NCI-H1436 treated with DMSO at 0.1 percent for 48 hours (cell line): ENCODE data around the gene NR6A1.

Experiments
- DNase-seq: peaks from one replicate; lab custom pipeline; 2025; lab: John Stamatoyannopoulos, UW

Gene NR6A1

DNA sequence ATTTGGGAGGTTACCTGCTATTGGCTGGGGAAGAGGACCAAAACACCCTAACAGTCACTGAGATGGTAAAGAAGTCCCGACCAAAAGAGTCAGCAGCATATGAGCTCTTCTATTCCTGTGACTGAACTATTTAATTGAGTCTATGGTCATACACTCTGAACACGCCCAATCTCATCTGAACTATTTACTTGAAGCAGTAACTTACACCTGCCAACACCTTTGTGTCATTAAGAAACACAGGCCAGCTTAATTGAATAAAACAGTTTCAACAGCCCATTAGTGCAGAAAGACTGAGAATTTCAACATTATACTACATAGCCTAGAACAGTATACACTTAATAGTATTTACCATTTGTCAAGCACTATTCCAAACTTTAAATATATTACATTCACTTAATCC is 47.8 kb downstream of the NR6A1 start:
- no peak for DNase-seq

DNA sequence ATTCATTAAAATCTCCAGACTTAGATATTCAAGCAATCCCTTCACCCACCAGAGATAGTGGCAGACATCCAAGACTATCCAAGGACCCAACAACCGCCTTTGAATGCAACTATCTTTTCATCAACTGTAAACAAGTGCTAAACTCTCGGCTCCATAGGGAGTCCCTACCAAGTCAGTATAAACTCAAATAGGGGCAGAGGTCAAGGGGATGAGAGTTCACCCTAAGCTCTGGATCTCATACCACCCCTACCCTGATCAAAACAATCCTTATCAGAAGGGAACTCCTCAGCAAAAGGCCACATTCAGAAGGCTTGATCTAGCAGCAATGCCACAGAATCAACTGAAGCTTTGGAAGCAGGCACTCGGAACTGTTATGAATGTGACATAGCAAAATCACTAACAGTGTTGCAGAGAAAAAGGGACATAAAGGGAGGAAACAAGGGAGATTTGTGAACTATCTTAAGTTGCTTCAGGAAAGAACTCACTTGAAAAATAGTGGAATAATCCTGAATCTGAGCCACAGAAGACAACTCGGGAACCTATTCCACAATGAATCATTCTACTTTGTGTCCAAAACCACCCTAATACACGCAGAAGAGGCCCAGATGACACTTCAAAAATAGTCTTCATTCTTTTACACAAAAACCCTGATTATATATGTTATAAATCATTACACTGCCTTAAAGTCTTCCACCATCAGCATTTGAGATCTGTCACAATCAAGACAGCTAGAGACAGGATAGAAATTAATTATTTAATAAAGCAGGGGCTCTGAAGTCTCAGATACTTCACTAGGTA is 49.8 kb downstream of the NR6A1 start:
- no peak for DNase-seq

DNA sequence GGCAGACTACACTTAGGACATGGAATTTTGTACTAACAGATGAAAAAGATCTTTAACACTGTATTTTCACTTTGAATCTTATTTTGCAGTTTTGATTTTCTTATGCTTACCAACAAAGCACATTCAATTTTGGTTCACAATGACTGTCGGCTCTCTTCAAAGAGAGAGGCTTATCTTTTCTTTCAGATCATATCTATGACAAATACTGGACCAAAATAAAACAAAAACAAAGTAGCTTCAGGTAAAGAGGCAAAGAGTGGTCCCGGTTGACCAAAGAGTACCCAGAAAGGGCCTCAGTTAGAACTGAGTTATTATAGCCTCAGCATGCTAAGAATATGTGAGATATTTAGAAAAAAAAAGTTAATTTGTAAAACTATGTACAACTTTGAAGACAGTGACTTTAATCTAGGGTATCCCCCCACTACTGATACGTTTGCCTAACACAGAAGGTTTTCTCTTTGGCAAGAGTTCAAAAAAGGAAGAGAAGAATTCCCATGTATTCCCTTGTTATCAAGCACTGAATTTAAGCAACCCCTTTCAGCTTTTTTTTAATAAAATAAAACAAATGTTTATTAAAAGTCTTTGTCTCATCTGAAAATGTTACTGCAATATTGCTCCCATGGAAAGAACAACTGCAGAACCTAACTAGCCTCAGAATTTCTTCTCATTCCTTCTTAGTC is 50.5 kb downstream of the NR6A1 start:
- no peak for DNase-seq

DNA sequence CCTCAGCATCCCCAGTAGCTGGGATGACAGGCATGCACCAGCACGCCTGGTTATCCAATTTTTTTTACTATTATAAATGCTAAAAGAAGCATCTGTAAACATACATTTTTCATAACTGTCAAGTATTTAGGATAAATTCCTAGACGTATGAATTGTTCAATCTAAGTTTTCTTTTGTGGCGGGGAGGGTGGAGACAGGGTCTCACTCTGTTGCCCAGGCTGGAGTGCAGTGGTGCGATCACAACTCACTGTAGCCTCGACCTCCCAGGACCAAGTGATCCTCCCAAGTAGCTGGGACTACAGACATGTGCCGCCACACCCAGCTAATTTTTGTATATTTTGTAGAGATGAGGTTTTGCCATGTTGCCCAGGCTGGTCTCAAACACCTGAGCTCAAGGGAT is 52.2 kb downstream of the NR6A1 start:
- DNase-seq, result no peak

DNA sequence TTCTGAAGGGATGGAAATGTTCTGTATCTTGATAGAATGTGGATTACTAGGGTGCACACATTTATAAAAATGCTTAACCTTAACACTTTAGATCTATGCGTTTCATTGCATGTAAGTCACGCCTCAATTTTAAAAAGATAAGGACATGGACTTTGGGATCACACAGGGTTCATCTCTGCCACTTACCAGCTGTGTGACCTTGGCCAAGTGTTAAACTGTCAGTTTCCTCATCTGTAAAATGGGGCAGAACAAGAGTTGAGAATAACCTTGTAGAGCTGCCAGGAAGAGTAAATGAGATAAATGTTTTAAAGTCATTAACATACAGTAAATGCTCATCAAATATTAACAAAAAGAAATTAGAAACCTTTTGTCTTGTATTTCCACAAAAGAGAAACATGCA is 53.5 kb downstream of the NR6A1 start:
- DNase-seq, result no peak

DNA sequence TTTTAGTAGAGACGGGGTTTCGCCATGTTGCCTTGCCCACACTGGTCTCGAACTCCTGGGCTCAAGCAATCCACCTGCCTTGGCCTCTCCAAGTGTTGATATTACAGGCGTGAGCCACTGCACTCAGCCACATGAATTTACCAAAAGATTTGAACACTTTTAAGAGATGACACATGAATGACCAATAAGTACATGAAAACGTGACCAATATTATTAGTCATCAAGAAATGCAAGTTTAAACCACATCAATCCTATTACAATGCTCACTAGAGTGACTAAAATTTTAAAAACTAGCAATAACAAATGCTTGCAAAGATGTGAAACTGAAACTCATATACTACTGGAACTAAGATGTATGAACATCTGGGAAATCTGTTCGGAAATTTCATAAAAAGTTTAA is 54.3 kb downstream of the NR6A1 start:
- no peak for DNase-seq

DNA sequence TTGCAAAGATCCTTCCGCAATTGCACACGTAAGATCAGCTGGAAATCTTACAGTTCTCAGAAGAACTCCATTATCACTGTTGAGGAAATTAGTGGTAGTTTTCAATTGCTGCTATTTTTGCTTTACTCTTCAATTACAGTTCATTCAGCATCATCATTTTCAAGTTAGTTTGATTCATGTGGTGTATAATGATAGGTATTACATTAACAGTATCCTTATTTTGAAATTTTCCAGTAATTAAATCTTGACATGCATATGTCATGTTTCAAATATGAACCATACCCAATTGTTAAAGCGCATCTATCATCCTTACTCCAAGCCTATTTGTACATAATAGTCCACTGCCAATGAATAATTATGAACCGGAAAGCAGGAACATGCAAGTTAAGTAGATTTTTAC is 60.3 kb downstream of the NR6A1 start:
- DNase-seq, result no peak

DNA sequence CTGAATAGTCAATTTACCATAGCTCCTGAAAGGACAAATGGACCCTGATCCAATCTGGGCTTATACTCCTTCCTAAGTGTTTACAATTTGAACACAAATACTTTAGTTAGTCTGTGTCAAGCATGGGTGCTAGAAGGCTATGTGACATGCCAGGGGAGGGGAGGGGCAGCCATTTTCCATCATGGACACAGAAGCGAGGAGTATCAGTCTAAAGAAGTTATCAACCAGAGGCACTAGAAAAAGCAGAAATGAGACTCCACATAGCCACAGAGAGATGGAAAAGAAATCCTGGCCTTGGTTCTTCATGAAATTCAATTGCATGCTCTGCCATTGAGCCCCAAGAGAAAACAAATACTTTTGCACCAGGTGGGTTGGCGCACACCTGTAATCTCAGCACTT is 61.8 kb downstream of the NR6A1 start:
- no peak for DNase-seq

DNA sequence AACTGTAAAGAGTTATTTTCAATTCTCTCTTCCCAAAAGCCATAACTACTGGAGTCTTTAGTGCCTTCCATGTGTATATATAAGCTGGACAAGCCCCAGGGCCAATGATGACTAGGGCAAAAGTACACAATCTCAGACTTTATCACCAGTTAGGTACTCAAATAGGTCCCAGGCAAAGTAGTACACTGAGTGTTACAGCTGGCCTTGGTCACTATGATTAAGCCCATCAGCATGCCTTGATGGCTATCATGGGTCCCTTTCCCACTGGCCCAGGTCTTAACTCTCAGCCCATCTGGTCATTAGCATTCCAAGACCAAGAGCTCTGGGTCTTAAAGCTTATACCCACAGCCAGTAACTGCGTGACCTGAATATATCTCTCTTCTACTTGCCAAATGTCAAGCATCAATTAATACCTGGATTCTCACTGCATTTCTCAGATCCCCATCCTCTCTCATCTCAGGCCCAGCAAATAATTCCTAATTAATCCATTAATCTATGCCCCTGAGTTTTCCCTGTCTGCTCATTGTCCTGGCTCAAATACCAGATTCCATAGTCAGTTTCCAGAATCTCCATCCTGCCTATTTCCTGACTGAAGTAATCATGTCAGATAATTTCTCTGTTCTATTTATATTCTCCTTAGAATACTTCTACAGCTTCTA is 62.3 kb downstream of the NR6A1 start:
- no peak for DNase-seq

DNA sequence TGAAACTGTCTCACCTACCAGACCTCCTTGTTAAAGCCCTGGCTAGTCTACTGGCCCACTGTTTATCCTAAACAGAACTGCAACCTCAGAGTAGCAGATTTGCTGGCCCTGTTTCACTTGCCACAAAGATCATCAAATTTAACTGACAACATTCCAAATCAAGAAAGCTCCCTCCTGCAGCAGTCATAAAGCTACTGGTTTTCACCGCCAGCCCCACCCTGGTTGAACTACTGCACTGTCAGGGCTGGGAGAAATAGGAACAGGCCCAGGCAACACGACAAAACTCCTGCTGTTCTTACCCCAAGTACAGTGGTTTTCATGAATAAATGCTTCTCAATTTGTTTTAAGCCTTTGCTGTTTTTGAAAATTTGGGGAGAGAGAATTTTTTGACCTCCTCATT is 63.0 kb downstream of the NR6A1 start:
- DNase-seq, result no peak

DNA sequence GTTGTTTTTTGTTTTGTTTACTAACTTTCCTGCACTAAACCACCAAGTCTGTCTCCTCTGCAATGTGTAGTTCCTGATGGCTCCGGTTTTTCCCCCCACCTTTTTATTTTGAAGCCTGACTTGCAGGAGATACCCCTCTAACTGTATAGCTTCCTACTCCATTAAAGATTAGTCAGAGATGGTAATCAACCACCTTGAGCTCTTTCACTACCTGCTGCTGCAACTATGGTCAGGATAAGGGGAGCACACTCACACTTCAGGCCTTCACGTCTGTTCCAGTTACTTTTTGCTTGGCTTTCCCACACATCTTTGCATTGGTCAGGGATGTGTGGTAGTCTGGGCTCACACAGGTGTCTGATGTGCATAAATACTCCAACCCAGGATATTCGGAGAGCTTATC is 63.4 kb downstream of the NR6A1 start:
- DNase-seq, result no peak

DNA sequence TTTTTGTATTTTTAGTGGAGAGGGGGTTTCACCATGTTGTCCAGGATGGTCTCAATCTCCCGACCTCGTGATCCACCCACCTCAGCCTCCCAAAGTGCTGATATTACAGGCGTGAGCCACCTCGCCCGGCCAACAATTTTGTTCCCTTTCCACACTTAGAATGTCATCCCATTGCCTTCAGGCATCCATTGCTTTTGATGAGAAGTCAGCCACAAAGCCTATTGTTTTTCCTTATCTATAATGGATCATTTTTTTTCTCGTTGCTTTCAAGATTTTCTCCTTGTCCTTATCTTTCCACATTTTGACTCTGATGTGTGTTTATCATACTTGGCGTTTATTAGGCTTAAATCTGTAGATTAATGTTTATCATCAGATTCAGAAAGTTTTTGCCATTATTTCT is 64.4 kb downstream of the NR6A1 start:
- DNase-seq, result no peak

DNA sequence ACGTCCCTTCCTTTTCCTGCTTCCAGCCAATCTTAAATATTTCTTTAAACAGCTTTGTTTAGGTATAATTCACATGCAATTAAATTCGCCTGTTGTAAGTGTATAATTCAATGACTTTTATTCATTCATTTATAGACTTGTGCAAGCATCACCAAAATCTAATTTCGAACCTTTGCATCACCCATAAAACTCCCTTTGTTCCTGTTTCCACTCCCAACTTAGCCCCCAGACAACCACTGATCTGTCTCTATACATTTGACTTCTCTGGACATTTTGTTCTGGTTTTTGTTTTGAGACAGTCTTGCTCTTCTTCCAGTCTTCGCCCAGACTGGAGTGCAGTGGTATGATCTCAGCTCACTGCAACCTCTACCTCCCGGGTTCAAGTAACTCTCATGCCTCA is 71.5 kb downstream of the NR6A1 start:
- no peak for DNase-seq

DNA sequence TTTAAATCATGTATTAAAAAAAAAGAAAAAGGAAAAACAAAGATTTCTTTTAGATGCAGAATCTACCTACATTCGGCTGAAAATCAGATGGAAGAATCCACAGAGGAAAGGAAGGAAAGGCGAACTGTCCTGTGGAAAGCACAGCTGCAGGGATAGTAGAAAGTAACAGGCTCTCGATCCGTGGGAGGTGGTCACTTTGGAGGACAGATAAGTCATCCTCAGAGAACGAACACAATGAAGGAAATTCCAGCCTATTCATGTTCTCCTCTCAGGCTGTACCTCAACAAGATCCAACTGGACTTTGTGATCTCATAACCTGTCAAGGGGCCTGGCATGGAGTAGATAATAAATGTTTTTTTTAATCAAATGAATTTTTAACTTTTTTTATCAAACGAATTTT is 72.8 kb downstream of the NR6A1 start:
- no peak for DNase-seq

DNA sequence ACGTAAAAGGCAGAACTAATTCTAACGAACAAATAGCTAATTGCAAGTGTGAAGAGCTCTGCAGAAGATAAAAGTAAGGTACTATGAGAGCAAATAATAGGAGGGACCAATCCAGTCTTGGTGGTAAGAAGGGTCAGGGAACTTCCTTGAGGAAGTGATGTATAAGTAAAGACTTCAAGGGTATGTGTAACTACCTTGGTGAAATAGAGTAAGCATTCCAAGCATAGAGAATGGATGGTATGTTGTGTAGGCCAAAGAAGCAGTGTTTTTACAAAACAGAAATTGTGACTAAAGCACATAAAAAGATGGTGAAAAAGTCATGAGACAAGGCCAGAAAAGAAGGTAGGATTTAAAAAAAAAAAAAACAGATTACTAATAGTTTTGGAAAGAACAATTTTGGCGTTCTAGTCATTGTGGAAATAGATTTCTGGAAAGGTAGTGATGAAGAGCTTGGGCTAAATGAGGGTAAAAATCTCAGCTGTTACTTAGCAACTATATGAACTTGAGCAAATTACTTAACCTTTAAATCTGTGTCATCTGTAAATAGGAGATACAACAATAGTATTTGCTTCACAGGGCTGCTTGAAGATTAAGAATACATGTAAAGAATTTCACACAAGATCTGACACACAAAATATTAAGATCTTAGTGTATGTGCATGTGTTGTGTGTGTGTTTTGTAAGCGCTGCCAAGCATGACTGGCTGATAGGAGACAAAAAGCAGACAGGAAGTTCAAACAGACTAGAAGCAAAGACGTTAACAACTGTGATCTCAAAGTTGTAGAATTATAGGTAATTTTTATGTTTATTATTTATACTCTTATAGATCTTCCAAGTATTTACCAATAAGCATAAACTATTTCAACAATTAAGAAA is 73.5 kb downstream of the NR6A1 start:
- no peak for DNase-seq

DNA sequence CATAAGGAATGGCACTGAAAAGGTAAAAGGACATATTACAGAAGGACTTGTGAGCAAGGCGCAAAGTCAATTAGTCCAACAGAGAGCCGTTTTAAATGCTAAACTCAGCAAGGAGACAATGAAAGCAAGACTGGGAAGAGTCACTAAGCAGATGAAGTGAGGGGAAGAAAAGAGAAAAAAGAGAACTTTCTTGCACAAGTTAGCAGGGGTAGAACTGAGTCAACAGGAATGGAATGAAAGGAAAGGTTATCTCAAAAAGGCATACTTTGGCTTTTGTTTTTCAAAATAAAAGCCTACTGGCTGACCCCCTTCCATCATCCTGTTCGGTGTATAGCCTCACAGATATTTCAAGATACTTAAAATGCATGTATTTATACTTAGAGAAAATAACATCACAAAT is 75.0 kb downstream of the NR6A1 start:
- no peak for DNase-seq

DNA sequence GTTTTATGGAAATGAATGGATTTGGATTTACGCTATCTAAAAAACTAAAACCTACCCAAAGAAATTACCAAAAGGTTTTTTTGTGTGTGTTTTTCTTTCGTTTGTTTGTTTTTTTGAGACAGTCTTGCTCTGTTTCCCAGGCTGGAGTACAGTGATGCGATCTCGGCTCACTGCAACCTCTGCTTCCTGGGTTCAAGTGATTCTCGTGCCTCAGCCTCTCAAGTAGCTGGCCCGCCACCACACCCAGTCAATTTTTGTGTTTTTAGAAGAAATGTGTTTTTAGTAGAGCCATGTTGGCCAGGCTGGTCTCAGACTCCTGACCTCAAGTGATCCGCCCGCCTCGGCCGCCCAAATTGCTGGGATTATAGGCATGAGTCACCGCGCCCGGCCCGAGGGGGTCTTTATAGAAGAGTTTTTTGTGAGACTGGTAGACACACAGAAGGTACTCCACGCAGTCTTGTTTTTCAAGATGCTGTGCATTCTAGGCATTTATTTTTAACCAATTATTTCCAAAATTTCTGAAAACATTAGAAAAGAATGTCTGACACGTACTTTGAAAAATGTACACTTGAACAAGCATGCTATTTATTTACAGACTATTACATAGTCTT is 75.7 kb downstream of the NR6A1 start:
- DNase-seq, result no peak

DNA sequence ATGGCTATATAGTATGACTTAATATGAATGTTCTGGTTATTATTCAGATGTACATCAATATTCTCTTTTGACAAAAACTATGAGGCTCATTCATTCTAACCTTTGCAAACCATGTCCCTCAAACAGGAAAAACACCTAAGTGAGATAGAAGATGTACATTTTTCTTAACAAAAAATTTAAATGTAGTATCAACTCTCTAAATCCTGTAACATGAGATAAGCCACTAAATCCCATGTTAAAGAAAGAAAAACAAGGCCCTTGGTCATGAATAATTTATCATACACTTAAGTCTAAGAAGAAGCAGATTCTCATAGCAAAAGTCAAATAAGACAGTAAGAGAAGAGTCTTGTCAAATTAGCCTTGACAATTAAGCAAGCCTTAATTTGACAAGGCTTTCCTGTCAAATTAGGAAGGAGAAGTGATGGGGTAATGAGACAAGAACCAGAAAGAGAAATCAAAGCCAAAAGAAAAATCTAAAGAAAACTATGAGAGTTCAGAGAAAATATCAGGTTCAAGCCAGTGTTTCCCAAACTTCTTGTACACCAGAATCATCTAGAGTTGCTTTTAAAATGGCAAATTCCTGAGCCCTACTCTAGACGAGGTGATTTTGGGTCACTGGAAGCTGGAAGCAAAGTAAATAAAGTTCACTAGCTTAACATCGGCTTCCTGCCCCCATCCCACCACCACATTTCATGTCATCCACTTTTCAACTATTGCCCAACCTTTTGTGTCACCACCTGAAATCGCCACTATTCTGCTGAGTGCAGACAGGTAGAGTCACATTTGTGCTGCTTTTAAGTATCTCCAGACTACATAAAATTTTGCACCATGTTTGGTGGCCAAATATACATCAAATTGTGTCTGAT is 76.5 kb downstream of the NR6A1 start:
- no peak for DNase-seq

DNA sequence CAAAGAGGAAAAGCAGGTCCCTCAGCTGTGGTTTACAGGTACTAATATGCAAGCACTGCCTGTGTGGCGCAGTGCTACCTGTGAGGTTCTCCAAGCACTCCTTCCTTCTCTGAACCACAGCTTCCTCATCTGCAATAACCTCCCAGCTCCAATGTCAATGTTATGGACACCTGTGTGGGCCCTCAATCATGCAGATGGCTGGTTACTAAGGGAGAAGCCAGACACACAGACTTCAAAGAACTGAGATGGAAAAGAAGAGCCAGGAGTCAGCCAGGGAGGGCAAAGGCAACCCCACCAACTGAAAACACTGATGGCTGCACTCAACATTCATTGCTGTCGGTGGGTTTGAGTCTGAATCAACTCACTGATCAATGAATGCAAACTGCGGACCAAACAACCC is 77.7 kb downstream of the NR6A1 start:
- DNase-seq, result no peak

DNA sequence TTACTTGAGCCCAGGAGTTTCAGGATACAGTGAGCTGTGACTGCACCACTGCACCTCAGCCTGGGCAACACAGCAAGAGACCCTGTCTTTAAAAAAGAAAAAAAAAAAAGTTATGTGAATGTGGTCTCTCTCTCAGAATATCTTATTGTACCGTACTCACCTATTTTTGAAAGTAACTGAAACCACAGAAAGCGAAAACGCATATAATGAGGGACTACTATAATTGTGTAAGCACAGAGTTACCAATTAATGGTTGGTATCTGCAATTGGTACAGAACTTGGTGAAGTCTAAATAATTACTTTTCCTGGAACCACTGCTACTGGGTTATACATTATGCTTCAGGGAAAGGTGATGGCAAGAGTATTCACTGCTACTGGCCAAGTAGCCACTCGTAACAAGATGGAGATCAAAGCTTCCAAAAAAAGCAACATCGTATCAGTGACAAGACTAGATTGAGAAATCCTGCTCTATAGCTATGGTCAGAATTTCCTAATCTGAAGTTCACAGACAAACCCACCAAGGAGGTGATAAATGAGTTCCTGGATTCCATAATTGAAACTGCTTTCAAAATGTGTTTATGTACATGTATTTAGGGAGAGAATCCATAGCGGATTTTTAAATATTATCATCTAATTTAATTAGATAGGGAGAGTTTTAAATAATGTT is 82.7 kb downstream of the NR6A1 start:
- no peak for DNase-seq
